Measurements from ENCODE around the gene HIGD1A.

HIGD1A gene

DNA sequence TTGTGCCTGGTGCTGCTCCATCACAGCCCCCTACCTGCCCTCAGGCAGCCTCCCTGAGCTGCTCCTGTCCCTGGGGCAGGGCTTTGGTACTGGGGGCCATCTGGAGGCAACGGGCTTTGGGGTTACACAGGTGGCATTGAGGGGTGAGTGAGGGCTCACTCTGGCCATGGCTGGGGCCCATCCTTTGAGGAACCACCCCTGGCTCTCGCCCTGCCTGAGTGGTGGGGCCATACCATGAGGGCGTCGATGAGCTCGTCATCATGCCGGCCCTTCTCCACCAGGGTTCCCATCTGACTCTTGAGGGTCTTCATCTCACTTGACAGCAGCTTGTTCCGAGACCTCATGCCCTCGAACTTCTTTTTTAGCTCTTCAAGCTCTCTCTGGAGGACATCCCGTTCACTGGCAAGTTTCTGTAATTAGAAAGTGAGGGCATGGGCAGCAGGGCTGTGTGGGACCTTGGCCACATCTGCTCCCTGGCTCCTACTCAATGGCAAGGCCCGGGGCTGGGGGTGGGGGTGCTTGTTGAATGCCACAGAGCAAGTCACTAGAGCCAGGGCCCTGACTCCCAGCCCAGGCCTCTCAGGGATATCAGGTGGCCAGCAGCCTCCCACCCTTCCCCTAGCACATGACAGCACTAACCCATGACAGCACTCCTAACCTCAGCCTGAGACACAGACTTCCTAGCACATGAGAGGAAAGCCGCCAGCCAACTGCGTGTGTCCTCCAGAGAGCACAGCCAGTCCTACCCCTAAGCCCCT is 64.7 kb downstream of the HIGD1A start:
- DNase-seq (ENCODE audit: low read depth in 1 of 2, low spot score in 1 of 2) = no peak

GRCh38 chr3:42736531-42736930 is 67.8 kb downstream of the HIGD1A start:
- no peak for DNase-seq (ENCODE audit: low read depth in 1 of 2, low spot score in 1 of 2)

DNA sequence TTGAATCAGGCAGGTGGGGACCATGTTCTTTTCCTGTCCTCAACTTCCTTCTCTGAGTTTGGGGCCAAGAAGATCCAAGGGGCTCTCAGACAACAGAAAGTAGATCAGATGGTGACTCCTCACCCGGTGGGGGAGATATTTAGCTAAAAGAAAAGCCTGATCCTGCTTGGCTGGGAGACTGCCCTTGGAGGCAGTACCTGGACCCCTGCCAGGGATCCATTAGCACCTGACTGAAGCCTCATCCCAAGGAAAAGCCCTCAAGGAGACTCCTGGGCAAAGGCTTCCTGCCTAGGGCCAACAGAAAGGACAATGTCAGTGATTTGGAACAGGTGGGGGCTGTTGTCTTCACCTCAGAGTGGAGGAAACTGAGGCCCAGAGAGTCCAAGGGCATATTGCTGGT is 68.2 kb downstream of the HIGD1A start:
- no peak for DNase-seq (ENCODE audit: low read depth in 1 of 2, low spot score in 1 of 2)

DNA sequence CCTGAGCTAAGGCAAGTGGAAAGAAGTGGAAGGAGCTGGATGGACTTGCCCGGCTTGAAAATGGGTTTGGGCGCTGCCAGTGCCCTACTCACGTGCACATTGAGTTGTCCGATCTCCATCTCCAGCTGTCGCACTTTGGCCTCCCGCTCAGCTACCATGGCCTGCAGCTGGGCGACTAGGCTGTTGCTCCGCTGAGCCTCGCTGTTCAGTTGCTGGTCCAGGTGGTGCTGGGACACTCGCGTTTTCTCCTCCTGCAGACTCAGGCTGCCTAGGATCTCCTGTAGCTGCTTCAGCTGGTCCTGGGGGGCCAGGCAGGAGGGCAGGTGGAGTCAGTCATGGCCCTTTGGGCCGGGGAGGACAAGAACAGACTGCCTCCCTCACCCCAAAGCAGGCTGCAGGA is 68.7 kb downstream of the HIGD1A start:
- no peak for DNase-seq (ENCODE audit: low read depth in 1 of 2, low spot score in 1 of 2)

DNA sequence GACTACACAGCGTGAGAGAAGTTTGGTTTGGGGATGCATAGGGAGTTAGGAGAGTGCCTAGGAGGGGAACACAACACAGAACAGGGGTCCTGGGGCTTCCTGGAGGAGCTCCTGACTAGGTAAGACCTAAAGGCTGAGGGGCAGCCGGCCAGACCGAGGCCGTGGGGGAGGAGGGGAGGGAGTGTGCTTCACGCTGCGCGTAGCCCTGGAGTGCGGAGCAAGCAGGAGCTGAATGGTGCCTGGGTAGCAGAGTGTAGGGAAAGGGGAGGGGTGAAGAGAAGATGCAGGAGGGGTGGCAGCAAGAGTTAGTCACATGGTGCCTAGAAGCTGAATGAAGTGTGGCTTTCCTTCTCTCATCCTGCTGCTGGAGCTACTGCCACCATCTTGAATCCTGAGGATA is 69.3 kb downstream of the HIGD1A start:
- no peak for DNase-seq (ENCODE audit: low read depth in 1 of 2, low spot score in 1 of 2)

- DNase-seq (ENCODE audit: low read depth in 1 of 2, low spot score in 1 of 2) = no peak
These were observed 69.9 kb downstream of the HIGD1A start for GRCh38 chr3:42734263-42734860.

GRCh38 chr3:42733501-42734262 is 70.6 kb downstream of the HIGD1A start:
- DNase-seq (ENCODE audit: low read depth in 1 of 2, low spot score in 1 of 2) = no peak

Measured in stimulated activated CD4-positive, alpha-beta T cell treated with anti-CD3 and anti-CD28 coated beads, Interleukin-15, amount 100 ng/mL, for 1 hour (primary cell).